ENCODE measurements around the gene RAB31.

The RAB31 gene

GRCh38 chr18:9715978-9716774 is 8.1 kb downstream of the RAB31 start:
- TF ChIP-seq CTCF (IDR thresholded peaks at IDR 0.05; ENCODE audit: poor library complexity, severe bottlenecking): no peak
- ATAC-seq (ENCODE audit: low read depth): no peak

DNA sequence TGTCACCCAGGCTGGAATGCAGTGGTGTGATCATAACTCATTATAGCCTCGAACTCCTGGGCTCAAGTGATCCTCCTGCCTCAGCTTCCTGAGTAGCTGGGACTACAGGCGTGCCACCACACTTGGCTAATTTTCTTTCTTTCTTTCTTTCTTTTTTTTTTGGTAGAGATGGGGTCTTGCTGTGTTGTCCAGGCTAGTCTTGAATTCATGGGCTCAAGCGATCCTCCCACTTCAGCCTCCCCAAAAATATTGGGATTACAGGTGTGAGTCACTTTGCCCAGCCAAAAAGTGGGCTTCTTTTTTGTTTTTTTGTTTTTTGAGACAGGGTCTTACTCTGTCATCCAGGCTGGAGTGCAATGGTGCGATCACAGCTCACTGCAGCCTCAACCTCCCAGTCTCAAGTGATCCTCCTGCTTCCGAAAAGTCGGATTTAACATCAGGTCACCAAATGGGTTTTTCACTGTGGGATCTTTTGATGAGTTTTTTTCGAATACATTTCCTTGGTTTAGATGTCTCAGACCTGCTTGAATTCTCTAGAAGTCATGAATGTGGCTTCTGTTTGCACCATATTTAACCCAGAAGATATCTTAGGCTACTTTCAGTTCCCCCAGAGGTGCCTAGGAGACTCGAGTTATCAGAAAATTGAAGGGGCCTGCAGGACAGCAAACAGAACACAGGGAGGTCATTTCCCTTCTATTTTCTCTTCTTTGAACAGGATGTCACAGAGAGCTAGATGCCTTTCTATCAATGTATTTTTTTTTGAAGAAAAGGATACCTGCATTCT is 8.9 kb downstream of the RAB31 start:
- H3K36me3 ChIP-seq (ENCODE audit: low read depth): no peaks in the 10 kb centered on the region
- no peak for TF ChIP-seq CTCF (IDR thresholded peaks at IDR 0.05; ENCODE audit: poor library complexity, severe bottlenecking)
- H3K4me1 ChIP-seq (ENCODE audit: insufficient read depth, poor library complexity, severe bottlenecking): peaks cover 13% of the 10 kb centered on the region
- H3K4me3 ChIP-seq (ENCODE audit: severe bottlenecking): no peak overlapping the region
- DNase-seq (ENCODE audit: low spot score) (no peak), ATAC-seq (ENCODE audit: low read depth) (no peak)
- no peak overlapping the region for H3K27ac ChIP-seq (ENCODE audit: poor library complexity, severe bottlenecking)
- H3K27me3 ChIP-seq (ENCODE audit: insufficient read depth, poor library complexity, severe bottlenecking): no peaks in the 10 kb centered on the region
- no peaks in the 10 kb centered on the region for H3K9me3 ChIP-seq (ENCODE audit: severe bottlenecking)

More at GRCh38 chr18:9715978-9716774, 8.1 kb downstream of the RAB31 start:
- no peak for DNase-seq (ENCODE audit: low spot score)
- no peaks in the 10 kb centered on the region for H3K36me3 ChIP-seq (ENCODE audit: low read depth)
- no peak overlapping the region for H3K27ac ChIP-seq (ENCODE audit: poor library complexity, severe bottlenecking)
- H3K4me3 ChIP-seq (ENCODE audit: severe bottlenecking): no peak overlapping the region
- H3K27me3 ChIP-seq (ENCODE audit: insufficient read depth, poor library complexity, severe bottlenecking): no peaks in the 10 kb centered on the region
- H3K9me3 ChIP-seq (ENCODE audit: severe bottlenecking): no peaks in the 10 kb centered on the region
- peaks cover 13% of the 10 kb centered on the region for H3K4me1 ChIP-seq (ENCODE audit: insufficient read depth, poor library complexity, severe bottlenecking)

GRCh38 chr18:9719421-9719981 is 11.4 kb downstream of the RAB31 start:
- H3K4me1 ChIP-seq (ENCODE audit: insufficient read depth, poor library complexity, severe bottlenecking): peaks cover 13% of the 10 kb centered on the region
- DNase-seq (ENCODE audit: low spot score): no peak
- no peaks in the 10 kb centered on the region for H3K36me3 ChIP-seq (ENCODE audit: low read depth)
- peak; percentile 86 for ATAC-seq (ENCODE audit: low read depth)
- H3K27me3 ChIP-seq (ENCODE audit: insufficient read depth, poor library complexity, severe bottlenecking): no peaks in the 10 kb centered on the region
- peak overlapping the region; percentile 83 for H3K27ac ChIP-seq (ENCODE audit: poor library complexity, severe bottlenecking)
- peak overlapping the region; percentile 4 for H3K4me3 ChIP-seq (ENCODE audit: severe bottlenecking)
- H3K9me3 ChIP-seq (ENCODE audit: severe bottlenecking): no peaks in the 10 kb centered on the region
- TF ChIP-seq CTCF (IDR thresholded peaks at IDR 0.05; ENCODE audit: poor library complexity, severe bottlenecking): no peak

GRCh38 chr18:9720327-9720726 is 12.2 kb downstream of the RAB31 start:
- Histone ChIP-seq H3K27ac (ENCODE audit: poor library complexity, severe bottlenecking) (peak overlapping the region; percentile 83), H3K4me3 (ENCODE audit: severe bottlenecking) (no peak overlapping the region), H3K4me1 (ENCODE audit: insufficient read depth, poor library complexity, severe bottlenecking) (peaks cover 13% of the 10 kb centered on the region), H3K27me3 (ENCODE audit: insufficient read depth, poor library complexity, severe bottlenecking) (no peaks in the 10 kb centered on the region), H3K36me3 (ENCODE audit: low read depth) (no peaks in the 10 kb centered on the region), H3K9me3 (ENCODE audit: severe bottlenecking) (no peaks in the 10 kb centered on the region)
- DNase-seq (ENCODE audit: low spot score) (no peak), ATAC-seq (ENCODE audit: low read depth) (no peak)
- TF ChIP-seq CTCF (IDR thresholded peaks at IDR 0.05; ENCODE audit: poor library complexity, severe bottlenecking): no peak

Data from RWPE2 (cell line).